Measurements from ENCODE around the gene CMSS1.

GRCh38 chr3:99895703-99896441, 78.2 kb downstream of the CMSS1 start:
- TF ChIP-seq CTCF (IDR thresholded peaks at IDR 0.05 in 4 of 5, conservative IDR thresholded peaks at IDR 0.05 in 1 of 5) (no peak), POLR2A (IDR thresholded peaks at IDR 0.05) (no peak)
